GM21447 (cell line): ENCODE results near the gene ITGA3.

Experiments
- ATAC-seq: cut with Tn5 transposase; IDR thresholded peaks from one replicate; pipeline ENCODE4 v1.9.1; 2021; ENCODE audit not compliant: unreplicated experiment

ITGA3 gene

GRCh38 chr17:50123649-50124349, 67.9 kb downstream of the ITGA3 start:
- no peak for ATAC-seq

GRCh38 chr17:50125420-50125997, 69.6 kb downstream of the ITGA3 start:
- ATAC-seq = no peak

GRCh38 chr17:50127697-50128361, 71.9 kb downstream of the ITGA3 start:
- no peak for ATAC-seq

DNA sequence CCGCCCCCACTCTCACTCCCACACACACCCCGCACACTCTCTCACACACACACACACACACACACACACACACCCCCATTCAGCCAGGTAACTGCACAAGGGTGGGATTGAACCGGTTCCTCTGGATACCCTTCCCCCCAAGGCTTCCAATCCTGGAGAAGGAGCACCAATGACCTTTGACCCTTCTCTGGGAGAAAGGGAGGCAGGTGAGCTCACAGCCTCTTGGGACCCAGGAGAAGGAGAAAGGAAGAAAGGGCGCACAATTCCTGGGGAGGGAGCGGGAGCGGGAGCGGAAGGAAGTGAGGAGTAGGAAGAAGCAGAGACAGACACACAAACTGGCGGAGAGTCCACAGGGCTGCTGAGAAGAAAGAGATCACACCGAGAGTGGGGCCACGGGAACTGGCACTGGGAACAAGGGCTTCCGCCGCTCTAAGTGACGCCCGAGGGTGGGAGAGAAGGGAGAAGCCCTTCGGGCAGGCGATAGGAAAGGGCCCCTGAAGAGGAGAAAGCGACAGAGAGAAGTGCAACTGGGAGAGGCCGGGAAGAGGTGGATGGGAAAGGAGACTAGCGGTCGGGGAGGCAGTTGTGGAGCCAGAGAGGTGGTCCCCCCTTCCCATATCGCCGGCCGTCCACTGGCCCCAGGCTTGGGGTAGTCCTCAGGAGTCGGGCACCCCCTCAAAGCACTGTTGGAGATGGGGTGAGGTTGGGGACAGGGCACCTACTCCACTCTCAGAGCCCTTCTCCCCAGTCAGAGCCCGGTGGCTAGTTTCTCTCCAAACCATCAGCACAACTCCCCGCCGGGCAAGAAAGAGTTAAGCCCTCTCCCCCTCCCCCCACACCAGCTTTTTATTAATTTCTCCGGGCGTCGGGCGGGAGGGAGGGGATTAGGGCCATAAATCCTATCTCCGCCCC, 72.8 kb downstream of the ITGA3 start:
- no peak for ATAC-seq

DNA sequence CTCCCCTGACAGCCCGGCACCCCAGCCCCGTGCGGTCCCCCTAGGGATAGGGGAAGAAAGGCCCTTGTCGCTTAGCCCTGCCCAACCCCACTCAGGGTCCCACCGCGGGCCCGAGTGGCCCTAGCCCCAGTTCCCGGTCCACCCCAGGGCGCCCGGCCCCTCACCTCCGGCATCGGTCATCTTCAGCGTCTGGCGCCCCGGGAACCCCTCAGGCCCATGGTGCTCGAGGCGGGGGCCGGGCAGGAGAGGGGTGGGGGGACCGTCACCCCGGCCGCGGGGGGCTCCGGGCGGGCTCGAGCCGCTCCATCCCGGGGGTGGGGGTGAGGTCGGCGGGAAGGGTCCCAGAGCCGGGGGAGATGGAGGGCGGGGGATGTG, 73.4 kb downstream of the ITGA3 start:
- no peak for ATAC-seq

DNA sequence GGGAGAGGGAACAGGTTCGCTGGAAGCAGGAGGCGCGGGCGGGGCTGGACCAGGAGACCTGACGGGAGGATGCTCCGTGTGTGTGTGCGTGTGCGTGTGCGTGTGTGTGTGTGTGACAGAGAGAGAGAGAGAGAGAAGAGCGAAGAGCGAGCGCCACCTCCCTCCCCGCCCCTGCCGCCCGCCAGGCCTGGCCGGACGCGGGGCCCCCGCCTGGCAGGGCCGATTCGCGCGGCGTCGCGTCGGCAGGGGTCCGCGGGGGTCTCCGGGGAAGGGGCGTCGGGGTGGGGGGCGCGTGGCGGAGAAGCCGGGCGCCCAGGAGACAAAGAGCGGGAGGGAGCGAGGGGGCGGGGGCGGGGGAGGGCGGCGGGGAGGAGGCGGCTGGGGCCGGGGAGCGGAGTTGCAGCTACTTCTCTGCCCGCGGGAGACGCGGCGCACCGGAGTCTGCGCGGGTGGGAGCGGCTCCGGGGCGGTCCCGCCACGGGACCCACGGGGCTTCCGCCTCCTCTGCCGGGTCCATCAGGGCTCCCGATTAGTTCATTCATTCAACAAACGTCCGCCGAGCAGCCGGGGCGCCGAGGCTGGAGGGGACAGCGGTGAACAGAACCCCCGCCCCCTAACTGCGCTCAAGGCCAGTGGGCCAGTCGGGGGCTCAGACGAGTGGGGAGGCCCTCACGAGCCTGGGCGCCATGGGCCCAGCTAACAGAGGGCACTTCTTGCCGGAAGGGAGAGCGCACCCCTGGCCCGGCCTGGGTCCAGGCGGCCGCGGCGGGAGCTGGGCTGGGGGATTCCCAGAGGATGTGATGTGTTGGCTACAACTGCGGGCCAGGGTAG, 74.0 kb downstream of the ITGA3 start, which contains the start of gene SAMD14:
Gene SAMD14, minus strand, starts transcription at position 433 of the 831 bp plus-strand sequence. CDS start 5,201 bp downstream, outside the sequence.
- ATAC-seq = no peak

- ATAC-seq = no peak
These were observed 74.8 kb downstream of the ITGA3 start for GRCh38 chr17:50130559-50131305.

DNA sequence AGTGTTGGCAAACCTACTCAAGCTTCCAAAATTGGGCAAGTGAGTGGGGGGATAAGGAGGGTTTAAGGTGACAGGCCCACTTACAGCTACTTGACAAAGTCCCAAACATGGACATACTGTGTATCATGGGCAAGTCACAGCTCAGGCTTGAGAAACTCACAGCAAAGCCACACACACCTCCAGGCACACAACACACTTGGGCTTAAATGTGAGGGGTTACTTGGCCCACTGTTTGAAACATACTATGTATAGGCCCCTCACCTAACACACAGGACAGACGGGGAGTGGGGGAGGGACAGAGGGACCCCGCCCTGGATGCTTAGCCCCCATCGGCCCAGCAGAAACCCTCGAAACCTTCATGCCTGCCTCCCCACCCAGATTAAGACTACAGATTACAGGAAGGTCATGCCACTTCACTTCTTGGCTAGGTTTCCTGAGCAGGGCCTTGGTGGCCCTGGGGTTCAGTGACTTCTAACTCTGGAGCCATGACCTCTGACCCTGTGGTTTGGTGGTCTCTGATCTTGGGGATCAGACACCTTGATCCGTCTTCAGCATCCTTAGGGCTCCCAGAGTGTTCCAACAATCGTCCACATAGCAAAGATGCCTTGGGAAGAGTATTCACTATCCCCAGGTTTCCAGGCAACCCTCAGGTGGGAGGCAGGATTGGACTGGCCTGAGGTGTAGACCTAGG, 76.3 kb downstream of the ITGA3 start:
- no peak for ATAC-seq

- ATAC-seq = no peak
These were observed 77.3 kb downstream of the ITGA3 start for GRCh38 chr17:50133028-50133768.

- ATAC-seq = no peak
These were observed 77.8 kb downstream of the ITGA3 start for GRCh38 chr17:50133769-50134099.

DNA sequence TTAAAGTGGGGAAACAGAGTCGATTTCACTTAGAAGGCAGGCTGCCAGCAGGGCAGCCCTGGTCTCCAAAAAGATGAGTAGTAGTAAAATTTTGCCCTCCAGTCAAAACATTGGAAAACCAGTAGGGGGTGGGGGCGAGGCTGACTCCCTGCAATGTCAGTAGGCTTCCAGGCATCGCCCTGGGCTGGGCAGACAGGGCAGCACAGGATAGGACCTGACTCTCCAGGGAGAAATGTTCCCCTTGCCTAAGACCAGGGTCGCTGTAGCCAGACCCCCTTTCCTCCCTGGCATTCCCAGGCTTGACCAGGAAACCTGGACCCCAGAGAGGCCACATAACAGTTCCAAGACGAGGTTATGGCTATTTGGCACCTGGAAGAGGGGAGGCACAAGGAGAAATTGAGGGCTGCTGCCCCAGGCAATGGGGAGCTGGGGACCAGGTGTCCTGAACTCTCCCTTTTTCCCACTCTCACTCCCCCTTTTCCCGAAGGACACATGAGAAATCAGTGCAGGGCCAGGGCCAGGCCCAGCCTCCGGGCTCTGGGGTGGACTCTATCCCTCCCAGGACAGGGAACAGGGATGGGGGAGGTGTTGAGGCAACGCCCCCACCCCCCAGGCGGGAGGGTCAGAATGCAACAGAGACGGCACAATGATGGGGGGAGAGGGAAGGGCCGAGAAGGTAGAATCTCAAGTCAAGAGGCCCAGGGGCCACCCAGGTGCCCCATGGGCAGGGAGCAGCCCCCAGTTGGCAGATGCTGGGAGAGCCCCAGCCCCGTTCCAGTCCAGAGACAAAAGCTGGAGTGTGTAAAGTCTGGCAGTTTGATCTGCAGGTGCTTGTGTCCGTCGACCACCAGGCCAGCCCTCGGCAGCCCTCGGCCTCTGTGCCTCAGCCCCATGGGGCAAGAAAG, 78.5 kb downstream of the ITGA3 start:
- no peak for ATAC-seq

GRCh38 chr17:50135316-50136095, 79.6 kb downstream of the ITGA3 start:
- ATAC-seq = no peak

DNA sequence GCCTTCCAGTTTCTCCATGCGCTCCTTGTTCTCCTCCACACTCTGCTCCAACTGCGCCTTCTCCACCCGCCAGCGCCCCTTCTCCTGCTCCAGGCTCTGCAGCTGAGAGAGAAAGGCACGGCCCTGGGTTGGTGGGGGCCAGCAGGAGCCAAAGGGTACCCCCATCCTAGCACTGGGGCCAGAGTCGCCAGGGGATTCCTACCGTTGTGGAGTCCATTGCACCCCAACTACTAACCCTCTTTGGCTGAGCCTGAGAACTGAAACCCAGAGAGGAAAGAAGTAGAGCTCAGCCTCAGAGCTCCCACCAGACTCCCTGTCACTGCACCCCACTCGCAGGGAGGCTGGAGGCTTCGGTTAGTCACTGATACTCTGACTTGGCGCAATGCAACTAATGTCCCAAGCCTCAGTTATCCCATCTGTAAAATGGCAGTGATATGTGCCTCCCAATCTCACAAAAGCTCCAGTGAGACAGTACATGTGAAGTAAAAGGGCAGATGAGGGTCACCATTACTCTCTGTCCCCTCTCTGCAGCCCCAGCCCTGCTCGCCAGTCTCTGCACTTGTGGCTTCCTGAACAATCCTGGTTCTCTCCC, 80.3 kb downstream of the ITGA3 start:
- ATAC-seq = no peak

- no peak for ATAC-seq
These were observed 81.1 kb downstream of the ITGA3 start for GRCh38 chr17:50137042-50137441.

- no peak for ATAC-seq
These were observed 83.4 kb downstream of the ITGA3 start for GRCh38 chr17:50139185-50139783.
